Jurkat, Clone E6-1 (cell line): ENCODE measurements around the gene RIC1.
"Not testable (repeated sequence)": the region's sequence is repeated elsewhere in the genome, so short reads cannot be mapped to it uniquely, and the experiment has no call there.

Experiments
- DNase-seq: peaks from one replicate; pipeline ENCODE4 v3.0.0-alpha.2; 2011; ENCODE audit warnings: low read depth, low spot score
- H3K4me3 ChIP-seq: 2 replicates; pipeline ENCODE4 v1.5.1; 2011; ENCODE audit warnings: mild to moderate bottlenecking, low read length, control low read depth, moderate library complexity

Gene RIC1

DNA sequence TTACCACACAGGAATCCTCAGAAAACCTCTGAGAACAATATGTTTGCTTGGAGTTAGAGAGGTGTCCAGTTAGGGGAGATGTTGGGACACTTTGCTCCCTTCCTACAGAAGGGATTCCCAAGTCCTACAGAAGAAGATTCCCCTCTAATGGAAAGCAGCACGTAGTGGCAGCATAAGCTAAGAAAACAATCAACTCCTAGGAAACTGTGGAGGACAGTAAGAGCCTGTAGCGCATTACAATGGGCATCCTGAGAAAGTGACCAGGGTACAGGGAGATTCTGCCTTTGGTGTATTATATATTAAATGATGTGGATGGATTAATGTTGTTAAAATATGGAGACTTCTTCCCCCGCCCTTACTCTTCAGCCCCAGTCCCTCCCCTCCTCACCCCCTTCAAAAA is 13.9 kb upstream of the RIC1 start:
- H3K4me3 ChIP-seq: no peak overlapping the region
- no peak for DNase-seq

DNA sequence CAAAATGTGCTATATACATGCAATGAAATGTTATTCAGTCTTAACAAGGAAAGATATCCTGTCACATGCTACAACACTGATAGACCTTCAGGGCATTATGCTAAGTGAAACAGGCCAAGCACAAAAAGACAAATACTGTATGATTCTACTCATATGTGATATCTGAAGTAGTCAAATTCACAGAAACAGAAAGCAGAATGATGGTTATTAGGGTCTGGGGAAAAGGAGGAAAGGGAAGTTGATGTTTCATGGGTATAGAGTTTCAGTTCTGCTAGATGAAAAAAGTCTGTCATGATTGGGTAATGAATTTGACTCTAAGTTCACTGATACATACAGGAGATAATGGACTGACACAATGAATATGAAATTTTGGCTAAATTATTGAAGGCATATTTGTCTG is 11.2 kb upstream of the RIC1 start:
- no peak for DNase-seq
- no peak overlapping the region for H3K4me3 ChIP-seq

DNA sequence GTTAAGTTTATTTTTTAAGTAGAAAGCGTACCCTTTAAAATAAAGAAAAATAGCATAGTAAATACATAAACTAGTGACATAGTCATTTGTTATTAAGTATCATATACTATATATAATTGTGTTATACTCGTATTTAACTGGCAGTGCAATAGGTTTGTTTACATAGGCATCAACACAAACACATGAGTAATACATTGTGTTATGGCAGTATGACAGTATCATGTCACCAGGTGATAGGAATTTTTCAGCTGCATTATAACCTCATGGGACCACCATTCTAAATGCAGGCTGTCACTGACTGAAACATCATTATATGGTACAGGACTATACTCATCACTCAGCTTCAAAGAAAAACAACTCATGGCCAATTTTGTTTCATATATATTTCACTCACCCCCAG is 8.4 kb upstream of the RIC1 start:
- DNase-seq: no peak
- H3K4me3 ChIP-seq: no peak overlapping the region

DNA sequence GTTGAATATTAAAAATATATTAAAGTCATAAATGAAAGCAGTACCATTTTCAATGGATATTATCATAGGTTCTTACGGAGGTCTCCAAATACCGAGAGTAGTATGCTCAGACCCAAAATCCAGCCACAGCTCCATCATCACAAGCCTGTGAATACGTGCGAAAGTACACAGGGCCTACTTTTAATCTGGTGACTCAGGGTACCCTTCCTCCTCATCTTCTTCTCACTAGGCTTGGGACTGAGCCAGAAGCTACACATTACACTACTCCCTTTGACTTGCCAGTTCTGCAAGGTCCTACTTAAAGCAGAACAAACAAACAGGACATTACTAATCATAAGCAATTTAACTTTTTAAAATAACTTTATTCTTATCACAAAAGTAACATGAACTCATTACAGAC is 7.6 kb upstream of the RIC1 start:
- no peak for DNase-seq
- no peak overlapping the region for H3K4me3 ChIP-seq

DNA sequence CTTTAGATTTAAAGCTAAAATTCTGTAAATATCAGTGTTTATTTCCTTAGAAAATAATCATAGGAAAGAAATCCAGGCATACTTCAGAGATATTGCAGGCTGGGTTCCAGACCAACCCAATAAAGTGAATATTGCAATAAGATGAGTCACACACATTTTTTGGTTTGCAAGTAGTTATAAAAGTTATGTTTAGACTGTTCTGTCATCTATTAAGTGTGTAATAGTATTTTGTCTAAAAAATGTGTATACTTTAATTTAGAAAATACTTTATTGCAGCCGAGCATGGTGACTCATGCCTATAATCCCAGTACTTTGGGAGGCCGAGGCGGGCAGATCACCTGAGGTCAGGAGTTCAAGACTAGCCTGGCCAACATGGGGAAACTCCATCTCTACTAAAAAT is 6.9 kb upstream of the RIC1 start:
- no peak overlapping the region for H3K4me3 ChIP-seq
- DNase-seq: no peak

DNA sequence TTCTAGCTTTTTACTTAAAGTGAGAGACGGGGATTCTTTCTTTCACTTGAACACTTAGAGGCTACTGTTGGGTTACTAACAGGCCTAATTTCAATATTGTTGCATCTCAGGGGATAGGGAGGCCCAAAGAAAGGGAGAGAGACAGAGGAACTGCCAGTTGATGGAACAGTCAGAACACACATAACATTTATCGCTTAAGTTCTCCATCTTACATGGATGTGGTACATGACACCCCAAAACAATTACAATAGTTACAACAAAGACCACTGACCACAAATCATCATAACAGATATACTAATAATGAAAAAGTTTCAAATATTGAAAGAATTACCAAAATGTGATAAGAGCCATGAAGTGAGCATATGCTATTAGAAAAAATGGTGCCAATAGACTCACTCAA is 4.3 kb upstream of the RIC1 start:
- H3K4me3 ChIP-seq: no peak overlapping the region
- no peak for DNase-seq

DNA sequence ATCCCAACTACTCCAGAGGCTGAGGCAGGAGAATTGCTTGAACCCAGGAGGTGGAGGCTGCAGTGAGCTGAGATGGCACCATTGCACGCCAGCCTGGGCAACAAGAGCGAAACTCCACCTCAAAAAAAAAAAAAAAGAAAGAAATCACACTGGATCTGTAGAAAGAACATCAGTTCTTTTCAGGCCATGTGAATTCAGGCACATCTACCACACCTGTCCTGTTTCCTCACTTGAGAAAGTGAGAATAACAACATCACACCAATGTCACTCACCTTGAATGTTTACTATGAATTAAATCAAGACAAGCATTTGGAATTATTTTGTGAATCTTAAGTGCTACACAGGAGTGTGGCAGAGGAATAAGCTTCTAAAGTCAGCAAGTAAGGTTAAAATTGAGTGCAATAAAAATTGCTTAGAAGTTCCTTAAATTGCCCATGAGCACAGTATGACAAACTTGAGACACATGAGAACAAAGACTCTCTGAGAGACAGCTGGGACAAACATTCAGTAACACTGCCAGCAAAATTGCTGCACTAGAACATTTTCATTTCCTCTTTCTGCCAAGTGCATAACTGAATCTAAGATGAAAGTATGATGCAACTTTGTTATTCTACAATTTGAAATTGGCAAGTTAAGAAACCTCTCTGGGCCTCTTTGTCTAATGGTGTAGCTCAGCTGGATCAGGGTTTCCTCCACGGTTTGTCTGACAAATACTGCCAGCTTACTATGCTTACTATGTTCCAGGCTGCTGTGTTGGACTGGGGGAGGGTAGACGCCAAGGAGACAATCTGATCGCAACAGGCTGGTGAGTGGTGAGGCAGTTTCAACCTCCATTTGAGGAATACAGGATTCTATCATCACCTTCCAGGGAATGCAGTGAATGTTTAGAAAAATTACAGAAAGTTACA is 1.9 kb upstream of the RIC1 start:
- peak; percentile 84 for DNase-seq

DNA sequence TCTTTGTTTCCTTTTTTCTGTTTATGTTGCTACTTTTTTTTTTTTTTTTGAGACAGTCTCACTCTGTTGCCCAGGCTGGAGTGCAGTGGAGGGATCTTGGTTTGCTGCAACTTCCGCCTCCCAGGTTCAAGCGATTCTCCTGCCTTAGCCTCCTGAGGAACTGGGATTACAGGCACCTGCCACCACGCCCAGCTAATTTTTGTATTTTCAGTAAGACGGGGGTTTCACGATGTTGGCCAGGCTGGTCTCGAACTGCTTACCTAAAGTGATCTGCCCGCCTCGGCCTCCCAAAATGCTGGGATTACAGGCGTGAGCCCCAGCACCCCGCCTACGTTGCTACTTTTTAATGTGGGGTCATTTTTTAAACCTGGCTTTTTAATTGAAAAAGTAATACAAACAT is 1.2 kb upstream of the RIC1 start:
- peak overlapping the region; percentile 98 for H3K4me3 ChIP-seq
- DNase-seq: not testable (repeated sequence)

More for the DNA sequence above, 1.9 kb upstream of the RIC1 start:
- peak overlapping the region; percentile 98 for H3K4me3 ChIP-seq

DNA sequence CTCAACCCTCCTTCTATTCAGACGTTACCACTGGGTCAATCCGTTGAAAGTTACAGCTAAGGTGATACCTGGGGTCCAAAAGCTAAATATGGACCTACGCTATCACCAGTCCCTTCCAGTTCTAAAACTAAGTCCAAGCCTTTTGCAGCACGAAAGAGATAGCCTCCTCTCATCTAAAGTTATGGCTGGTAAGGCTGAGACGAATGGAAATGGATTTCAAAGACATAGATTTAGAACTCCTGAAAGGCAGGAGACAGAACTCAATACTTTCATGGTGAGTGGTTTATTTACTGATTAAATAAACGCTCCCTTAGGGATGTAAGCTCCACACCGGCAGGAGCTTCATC is 751 bp upstream of the RIC1 start:
- peak overlapping the region; percentile 98 for H3K4me3 ChIP-seq
- DNase-seq: no peak

DNA sequence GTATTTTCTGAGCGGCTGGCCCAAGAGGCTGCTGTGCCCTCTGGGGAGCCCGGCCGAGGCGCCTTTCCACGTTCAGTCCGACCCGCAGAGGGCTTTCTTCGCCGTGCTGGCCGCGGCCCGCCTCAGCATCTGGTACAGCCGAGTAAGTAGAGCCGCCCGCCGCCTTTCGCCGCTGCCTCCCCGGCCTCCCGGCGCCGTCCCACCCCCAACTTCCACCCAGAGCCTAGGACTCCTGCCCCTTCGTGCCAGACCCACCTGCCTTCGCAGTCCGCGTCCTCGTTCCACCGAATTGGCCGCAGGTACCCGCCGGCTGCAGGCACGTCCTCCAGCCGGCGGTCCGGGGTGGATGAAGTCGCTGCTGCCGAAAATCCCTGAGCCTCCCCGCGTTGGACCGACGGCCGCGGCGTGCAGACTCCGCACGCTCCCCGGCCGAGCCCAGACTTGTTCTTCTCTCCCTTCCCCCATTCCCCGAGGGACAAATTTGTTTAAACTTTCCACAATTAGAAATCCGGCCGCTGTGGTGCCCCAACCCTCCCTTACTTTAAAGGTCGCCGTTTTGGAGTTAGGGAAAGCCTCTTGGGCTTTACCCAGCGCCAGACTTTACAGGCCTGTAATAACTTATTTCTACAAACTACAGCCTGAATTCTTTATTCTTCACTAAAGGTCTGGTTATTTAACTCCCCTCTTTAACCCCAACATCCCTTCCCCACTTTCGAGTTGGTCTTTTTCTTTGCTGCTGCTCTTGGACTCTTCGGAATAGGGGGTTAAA is 589 bp downstream of the RIC1 start:
- peak overlapping the region; percentile 98 for H3K4me3 ChIP-seq
- DNase-seq: no peak

DNA sequence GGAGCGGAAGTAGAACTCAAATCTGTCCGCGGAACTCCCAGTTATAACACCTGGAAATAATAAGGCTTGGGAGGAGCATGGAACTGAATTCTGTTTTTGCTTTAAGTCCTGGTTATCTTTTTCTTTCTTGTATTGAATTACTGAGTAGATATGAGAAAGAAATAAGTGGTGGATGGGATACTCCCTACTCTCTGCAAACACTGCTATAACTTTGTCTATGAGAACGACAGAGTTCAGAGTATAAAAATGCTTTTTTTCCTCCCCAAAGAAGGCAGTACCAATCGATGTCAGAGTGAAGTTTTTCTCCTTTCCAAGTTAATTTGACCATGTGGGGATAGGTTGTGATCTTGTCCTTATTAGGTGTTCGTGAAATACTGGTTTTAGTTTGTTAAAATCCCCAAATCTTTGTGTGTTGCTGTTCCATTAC is 1.2 kb downstream of the RIC1 start:
- peak overlapping the region; percentile 98 for H3K4me3 ChIP-seq
- peak; percentile 41 for DNase-seq

DNA sequence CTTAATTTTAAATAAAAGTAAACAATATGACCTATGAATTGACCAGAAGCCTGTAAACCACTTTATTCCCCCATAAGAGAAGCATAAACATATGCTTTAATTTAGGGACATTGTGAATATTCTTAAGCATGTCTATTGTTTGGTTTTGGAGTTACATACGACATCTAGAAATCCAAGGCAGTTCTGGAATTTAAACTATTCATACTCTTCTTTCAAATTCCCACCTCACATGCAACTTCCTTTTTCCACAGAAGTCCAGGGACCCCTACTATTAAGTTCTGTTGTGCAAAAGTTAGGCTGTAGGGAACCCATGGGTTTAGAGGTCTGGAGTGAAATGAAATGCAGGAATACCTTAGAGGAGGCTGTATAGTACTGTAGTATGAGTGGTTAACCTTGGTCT is 2.1 kb downstream of the RIC1 start:
- no peak for DNase-seq
- no peak overlapping the region for H3K4me3 ChIP-seq

DNA sequence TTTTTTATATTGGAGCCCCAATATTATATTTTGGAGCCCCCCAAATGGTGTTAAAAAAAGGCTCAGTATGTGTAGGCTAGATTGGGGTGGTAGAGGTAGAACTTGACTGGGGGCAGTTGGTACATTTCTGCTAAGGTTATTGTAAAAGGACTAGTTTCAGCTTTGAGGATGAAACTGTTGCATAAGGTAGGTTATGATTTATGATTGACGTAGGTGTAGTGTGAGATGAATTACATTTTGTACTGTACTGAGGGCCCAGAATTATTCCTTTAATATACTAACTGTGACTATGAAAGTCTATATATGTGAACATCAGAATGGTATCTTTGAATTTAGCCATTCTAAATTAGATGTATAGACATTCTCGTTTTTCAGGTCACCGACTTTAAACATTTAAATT is 3.6 kb downstream of the RIC1 start:
- no peak for DNase-seq
- no peak overlapping the region for H3K4me3 ChIP-seq

DNA sequence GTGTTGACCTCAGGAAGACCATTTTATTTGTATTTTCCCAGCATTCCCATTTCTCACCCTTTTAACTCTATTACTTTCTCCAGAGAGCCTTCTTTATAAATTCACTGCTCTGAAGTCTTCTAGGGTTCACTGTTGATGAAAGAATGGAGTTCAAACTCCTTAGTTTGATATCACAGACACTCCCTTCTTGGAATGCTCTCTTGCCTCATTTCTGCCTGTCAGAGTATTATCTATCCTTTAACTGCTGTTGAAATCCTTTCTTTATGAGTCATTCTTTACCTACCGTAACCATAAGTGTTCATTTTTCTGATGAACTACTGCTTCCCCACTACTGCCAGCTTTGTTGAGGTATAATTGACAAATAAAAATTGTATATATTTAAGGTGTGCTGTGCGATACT is 4.3 kb downstream of the RIC1 start:
- no peak overlapping the region for H3K4me3 ChIP-seq
- no peak for DNase-seq

DNA sequence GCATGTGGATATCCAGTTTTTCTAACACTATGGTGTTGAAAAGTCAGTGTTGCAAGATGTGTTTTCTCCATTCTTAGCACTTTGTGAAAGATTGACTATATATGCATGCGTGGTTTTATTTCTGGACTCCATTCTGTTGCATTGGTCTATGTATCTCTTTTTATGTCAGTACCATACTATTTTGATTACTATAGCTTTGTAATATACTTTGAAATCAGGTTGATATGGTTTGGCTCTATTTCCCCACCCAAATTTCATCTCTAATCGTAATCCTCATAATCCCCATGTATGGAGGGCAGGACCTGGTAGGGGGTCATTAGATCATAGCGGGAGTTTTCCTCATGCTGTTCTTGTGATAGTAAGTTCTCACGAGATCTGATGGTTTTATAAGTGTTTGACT is 6.5 kb downstream of the RIC1 start:
- no peak overlapping the region for H3K4me3 ChIP-seq
- no peak for DNase-seq

DNA sequence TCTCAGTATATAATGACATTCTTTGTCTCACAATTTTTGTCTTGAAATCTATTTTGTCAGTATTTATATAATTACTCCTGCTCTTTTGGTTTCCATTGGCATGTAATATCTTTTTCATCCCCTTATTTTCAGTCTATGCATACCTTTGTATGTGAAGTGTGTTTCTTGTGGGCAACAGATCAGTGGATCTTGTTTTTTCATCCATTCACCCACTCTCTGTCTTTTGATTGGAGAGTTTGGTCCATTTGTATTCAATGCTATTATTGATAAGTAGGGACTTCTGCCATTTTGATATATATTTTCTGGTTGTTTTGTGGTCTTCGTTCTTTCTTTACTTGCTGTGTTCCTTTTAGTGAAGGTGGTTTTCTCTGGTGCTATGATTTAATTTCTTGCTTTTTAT is 10.9 kb downstream of the RIC1 start:
- no peak for DNase-seq
- H3K4me3 ChIP-seq: no peak overlapping the region

DNA sequence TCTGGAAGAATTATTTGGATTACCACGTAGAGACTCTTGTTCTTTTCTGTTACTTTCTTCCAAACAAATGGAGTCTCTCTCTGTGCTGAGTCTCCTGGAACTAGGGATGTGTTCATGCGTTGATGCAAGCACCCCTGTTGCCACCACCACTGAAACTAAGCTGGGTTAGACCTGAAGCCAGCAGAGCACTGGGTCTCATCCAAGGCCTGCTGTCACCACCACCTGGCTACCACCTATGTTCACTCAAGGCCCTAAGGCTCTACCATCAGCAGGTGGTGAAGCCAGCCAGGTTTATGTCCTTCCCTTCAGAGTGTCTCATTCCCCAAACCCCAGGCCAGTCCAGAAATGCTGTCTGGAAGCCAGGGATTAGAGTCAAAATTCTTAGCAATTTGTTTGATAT is 13.3 kb downstream of the RIC1 start:
- H3K4me3 ChIP-seq: no peak overlapping the region
- DNase-seq: no peak

DNA sequence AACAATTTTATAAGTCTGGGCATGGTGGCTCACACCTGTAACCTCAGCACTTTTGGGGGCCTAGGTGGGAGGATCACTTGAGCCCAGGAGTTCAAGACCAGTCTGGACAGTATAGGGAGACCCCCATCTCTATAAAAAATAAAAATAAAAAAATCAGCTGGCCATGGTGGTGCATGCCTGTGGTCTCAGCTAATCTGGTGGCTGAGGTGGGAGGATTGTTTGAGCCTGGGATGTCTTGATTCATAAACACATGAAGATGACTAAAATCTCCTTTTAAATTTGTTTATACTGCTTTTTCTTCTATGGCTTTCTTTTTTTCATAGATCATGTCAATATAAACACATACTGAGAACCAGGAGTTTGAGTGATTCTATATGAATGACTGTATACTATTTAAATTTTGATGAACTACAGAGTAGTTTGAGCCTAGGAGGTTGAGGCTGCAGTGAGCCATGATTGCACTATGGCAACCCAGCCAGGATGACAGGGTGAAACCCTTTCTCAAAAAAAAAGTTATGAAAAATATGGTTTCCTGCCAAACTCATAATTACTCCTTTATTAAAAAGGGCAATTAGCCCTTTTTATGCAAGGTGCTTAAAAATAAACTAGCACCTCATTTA is 14.2 kb downstream of the RIC1 start:
- H3K4me3 ChIP-seq: no peak overlapping the region
- no peak for DNase-seq

DNA sequence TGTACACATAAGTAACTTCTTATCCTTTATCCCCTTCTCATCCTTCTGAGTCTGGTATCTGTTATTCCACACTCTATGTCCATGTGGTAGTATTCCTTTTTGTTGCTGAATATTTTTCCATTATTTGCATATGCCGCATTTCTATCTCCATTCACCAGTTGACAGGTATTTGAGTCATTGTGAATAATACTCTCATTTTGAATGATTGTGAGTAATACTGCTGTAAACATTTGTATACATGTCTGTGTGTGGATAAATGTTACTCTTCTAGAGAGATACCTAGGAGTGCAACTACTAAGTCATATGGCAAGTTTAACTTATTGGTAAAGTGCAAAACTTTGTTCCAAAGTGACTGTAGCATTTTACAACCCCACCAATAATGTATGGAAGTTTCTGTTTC is 15.6 kb downstream of the RIC1 start:
- no peak for DNase-seq
- H3K4me3 ChIP-seq: no peak overlapping the region

DNA sequence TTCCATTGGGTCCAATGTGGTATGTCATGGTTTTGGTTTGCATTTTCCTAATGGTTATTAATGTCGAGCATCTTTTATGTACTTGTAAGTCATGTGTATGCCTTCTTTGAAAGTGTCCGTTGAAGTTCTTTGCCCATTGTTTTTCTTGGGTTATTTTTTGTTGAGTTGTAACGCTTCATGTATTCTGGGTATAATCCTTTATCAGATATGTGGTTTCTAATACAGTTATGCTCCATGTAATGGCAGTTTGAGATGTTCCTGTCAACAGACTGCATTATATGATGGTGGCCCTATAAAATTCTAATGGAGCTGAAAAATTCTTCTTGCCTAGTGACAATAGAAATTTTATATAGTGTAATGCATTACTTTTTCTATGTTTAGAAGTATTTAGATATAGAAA is 17.2 kb downstream of the RIC1 start:
- no peak for DNase-seq
- H3K4me3 ChIP-seq: no peak overlapping the region
